WI38 (cell line): Measurements from ENCODE around the gene AFAP1.

Experiments used
- H3K4me3 ChIP-seq: 2 replicates; pipeline ENCODE4 v1.5.1; 2011; ENCODE audit warnings: low read depth, mild to moderate bottlenecking, control low read depth, low read length
- TF ChIP-seq, protein P1 (sequence below): IDR thresholded peaks from 2 replicates; pipeline ENCODE4 v1.5.1; 2012; ENCODE audit warnings: low read depth, mild to moderate bottlenecking, control low read depth, low read length

AFAP1 gene

DNA sequence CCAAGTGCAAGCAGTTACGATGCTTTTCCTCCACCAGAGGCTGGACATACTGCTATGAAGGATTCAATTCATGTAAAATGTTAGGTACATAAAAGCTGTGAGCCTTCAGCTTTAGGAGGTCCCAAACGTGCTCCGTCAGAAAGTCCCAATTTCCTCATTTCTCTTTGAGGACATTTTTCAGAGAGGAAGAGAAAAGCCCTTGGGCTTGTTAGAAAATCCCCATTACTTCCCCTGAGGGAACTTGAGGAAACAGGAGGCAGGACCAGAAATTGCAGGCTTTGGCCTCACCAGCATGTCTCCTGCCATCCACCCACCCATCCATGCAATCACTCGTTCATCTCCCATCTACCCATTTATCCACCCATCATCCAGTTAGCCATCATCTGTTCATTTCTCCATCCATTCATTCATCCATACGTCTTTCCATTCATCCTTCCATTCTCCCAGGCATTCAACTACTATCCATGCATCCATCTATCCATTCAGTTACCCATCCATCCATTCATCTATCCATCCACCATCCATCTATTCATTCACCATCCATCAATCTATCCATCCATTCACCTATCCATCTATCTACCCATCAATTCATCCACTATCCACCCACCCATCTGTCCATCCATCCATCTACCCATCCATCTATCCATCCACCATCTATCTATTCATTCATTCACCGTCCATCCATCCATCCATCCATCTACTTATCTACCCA is 223.5 kb downstream of the AFAP1 start:
- H3K4me3 ChIP-seq: no peak overlapping the region
- TF ChIP-seq, protein P1, sequence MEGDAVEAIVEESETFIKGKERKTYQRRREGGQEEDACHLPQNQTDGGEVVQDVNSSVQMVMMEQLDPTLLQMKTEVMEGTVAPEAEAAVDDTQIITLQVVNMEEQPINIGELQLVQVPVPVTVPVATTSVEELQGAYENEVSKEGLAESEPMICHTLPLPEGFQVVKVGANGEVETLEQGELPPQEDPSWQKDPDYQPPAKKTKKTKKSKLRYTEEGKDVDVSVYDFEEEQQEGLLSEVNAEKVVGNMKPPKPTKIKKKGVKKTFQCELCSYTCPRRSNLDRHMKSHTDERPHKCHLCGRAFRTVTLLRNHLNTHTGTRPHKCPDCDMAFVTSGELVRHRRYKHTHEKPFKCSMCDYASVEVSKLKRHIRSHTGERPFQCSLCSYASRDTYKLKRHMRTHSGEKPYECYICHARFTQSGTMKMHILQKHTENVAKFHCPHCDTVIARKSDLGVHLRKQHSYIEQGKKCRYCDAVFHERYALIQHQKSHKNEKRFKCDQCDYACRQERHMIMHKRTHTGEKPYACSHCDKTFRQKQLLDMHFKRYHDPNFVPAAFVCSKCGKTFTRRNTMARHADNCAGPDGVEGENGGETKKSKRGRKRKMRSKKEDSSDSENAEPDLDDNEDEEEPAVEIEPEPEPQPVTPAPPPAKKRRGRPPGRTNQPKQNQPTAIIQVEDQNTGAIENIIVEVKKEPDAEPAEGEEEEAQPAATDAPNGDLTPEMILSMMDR: no peak

DNA sequence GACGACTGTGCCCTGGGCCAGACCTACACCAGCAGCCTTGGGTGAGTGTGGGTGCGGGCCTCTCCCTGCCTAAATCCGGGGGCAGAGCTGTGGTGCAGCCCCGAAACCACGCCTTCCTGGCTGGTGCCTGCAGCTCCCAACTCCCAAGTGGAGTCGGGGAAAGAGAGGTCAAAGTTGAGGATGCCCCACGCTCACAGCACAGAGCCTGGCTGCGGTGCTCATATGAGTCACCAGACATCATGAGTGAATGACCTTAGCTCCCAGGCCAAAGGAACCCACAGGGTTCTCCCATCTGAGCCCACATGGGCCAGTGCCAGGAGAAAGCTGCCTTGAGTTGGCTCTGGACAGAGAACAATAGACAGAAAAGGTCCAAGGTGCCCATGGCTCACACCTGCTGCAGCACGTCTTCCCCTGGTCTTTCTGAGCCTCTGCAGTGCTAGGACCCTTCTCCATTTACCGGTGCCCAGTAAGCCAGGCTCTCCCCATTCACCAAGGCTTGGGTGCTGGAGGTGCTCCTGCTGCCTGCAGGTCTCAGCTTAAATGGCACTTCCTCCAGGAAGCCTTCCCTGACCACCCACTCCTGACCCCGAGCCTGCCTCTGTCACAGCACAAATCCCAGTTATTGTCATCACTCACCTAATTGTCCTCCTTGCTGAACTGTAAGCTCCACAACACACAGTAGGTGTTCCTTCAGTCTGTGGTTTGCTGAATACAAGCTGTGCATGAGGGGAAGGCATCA is 224.2 kb downstream of the AFAP1 start:
- H3K4me3 ChIP-seq: no peak overlapping the region
- TF ChIP-seq, protein P1: no peak

DNA sequence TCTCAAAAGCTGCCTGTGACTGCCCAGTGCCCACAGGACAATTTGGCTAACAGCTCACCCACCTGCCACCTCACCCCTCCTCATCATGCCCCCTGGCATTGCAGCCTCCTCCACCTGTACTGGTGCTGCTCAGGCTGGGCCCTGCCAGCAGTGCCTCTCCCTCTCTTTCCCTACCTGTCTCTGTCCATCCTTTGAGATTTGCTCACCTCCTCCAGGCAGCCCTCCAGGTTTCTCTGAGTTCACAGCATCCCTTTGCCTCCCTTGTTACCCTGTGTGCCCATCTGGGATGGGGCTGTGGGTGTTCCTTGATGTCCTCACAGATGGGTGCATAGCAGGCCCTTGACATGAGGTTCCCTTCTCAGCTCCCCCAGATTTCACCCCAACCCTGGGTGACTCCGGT is 224.9 kb downstream of the AFAP1 start:
- no peak overlapping the region for H3K4me3 ChIP-seq

DNA sequence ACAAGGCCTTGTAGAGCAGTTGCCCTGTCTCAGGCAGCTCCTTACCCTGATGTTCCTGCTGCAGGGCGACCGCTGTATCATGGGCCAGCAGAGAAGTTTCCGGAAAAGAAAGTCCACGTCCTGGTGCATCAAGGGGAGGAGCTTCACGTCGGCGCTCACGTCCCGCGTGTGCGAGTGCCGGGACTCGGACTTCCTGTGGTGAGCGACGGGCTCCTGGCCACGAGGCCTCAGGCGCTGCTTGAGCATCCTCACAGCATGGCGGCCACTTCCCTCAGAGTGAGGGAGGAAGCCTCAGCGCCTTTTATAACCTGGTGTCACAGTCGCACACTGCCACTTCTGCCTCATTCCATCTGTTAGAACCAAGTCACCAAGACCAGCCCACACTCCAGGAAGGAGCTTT is 225.5 kb downstream of the AFAP1 start:
- H3K4me3 ChIP-seq: no peak overlapping the region
- TF ChIP-seq, protein P1: no peak

More for the DNA sequence above, 224.9 kb downstream of the AFAP1 start:
- TF ChIP-seq, protein P1: no peak

DNA sequence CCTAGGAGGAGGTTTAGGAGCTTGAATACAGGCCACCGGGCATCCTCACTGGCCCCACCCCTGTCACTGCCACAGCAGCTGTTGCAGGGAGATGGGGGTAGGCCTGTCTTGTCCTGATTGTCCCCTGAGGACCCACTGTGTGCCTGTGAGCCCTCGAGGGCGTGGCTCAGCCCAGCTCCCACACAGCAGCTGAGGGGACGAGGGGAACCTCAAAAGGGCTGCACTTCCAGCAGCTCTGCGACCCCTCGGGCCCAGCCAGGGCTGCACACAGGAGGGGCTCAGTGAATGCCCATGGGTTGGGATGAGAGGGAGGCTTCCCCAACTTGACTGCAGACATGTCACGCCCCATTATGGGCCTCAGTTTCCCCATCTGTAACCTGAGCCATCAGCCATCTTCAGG is 225.9 kb downstream of the AFAP1 start:
- TF ChIP-seq, protein P1: no peak
- no peak overlapping the region for H3K4me3 ChIP-seq

DNA sequence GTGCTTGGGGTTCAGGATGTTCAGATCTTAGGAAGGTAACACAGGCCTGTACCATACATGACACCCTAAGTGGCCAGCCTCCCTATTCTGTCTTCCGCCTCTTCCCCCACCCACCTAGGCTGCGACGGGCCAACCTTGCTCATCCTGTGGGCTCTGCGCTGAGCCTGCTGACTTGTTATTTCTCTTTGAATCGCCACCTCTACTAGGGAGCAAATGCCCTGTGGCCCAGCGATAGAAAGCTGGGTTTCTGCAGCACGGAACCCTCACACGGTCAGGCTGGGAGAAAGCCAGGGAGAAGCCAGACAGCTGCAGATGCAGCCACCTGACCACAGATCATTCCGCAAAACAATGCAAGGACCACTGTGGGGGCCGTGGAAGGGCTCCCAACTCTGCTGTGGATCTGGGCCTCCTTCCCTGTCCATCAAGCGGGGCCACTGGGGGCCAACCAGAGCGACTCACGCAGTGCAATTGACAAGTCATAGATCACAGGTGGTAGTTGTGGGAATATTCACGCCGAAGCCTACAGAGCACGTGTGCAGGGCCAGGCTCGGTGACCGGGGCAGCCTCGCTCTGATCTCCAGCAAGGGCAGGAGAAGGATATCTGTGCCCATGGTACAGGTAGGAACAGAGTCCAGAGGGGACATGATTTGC is 227.5 kb downstream of the AFAP1 start:
- TF ChIP-seq, protein P1: no peak
- no peak overlapping the region for H3K4me3 ChIP-seq
